AG10803 (cell line): ENCODE data around the gene RAD23A.
A peak's percentile ranks its signal among the peaks of the same experiment; 100 is the strongest.
"Not testable (repeated sequence)": the region's sequence is repeated elsewhere in the genome, so short reads cannot be mapped to it uniquely, and the experiment has no call there.

Experiments used
- DNase-seq: peaks from one replicate; pipeline ENCODE4 v3.0.0; 2010; ENCODE audit warnings: low read depth
- H3K4me3 ChIP-seq: 2 replicates; pipeline ENCODE4 v1.5.1; 2011; ENCODE audit warnings: mild to moderate bottlenecking, low read length, control low read depth
- CTCF ChIP-seq: conservative IDR thresholded peaks from 2 replicates; pipeline ENCODE4 v1.5.1; 2011; ENCODE audit warnings: mild to moderate bottlenecking, low read length, control low read depth, inconsistent platforms

RAD23A gene

GRCh38 chr19:12913851-12914690 lies 31.6 kb upstream of the RAD23A start:
- H3K4me3 ChIP-seq, result no peak overlapping the region
- peak; percentile 67 for DNase-seq
- no peak for TF ChIP-seq CTCF

- H3K4me3 ChIP-seq, DNase-seq: not testable (repeated sequence)
Observed at GRCh38 chr19:12915860-12916259, 29.8 kb upstream of the RAD23A start.

GRCh38 chr19:12918253-12918652 lies 27.4 kb upstream of the RAD23A start:
- no peak overlapping the region for H3K4me3 ChIP-seq

GRCh38 chr19:12921047-12921446 lies 24.6 kb upstream of the RAD23A start:
- no peak for TF ChIP-seq CTCF
- no peak for DNase-seq
- H3K4me3 ChIP-seq, result no peak overlapping the region

More at GRCh38 chr19:12918253-12918652, 27.4 kb upstream of the RAD23A start:
- no peak for DNase-seq
- no peak for TF ChIP-seq CTCF

GRCh38 chr19:12922959-12923358 lies 22.7 kb upstream of the RAD23A start:
- no peak overlapping the region for H3K4me3 ChIP-seq
- DNase-seq, result no peak
- no peak for TF ChIP-seq CTCF

- DNase-seq, result no peak
- TF ChIP-seq CTCF, result no peak
Observed at GRCh38 chr19:12924621-12925310, 20.9 kb upstream of the RAD23A start.

GRCh38 chr19:12930002-12930645 lies 15.5 kb upstream of the RAD23A start:
- H3K4me3 ChIP-seq, result no peak overlapping the region
- DNase-seq, result no peak
- no peak for TF ChIP-seq CTCF

More at GRCh38 chr19:12924621-12925310, 20.9 kb upstream of the RAD23A start:
- no peak overlapping the region for H3K4me3 ChIP-seq
